Measurements from ENCODE around the gene RUVBL2. TPM values are rescaled to one million over a fixed set of nuclear protein-coding genes. Genes with fewer than 3 reads are reported as not detected.
"Not testable (repeated sequence)": the region's sequence is repeated elsewhere in the genome, so short reads cannot be mapped to it uniquely, and the experiment has no call there.

RUVBL2 gene
- total and polyA plus RNA-seq, 2 of the 4 experiments (the other 2 are of a cell fraction), result 196 to 391 TPM

DNA sequence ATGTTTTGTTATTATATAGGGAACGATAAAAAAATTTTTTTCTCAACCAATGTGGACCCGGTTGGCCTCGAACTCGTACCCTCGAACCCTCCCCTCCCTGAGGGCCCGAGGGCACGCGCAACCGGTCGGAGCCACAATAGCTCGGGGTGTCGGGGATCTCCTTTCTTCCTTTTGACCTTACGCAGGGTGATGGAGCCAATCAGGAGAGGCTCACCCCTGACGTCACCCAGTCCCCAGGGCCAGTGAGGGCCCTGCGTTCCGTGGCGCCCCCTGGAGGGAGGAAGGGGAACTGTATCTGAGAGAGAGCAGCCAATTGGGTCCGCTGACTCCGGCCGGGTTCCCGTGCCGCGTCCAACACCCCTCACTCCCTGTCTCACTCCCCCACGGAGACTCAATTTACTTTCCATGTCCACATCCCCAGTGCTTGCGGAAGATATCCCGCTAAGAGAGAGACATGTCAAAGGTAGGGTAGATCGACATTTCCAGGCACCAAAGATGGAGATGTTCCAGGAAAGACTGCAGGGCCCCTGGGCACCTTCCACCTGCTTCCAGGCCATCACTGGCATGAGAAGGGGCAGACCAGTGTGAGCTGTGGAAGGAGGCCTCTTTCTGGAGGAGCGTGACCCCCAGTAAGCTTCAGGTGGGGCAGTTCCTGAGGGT lies 38.1 kb downstream of the RUVBL2 start, which contains the start of gene CGB2:
CGB2 (plus strand) TSS at position 249 of the 660 bp plus-strand sequence; CDS start at position 455, 206 bp downstream.
- WGBS, 2 experiments (ENCODE audit: extremely low coverage in 2 of 2, insufficient read length in 1 of 2), result no CpG with 5 or more reads among the region's 28 CpGs
- H3K36me3 ChIP-seq (ENCODE audit: control insufficient read depth, insufficient read depth, low read length), result not testable (repeated sequence)

More for the DNA sequence above, 38.1 kb downstream of the RUVBL2 start, which contains the start of gene CGB2:
- dilution Hi-C loops (cut with HindIII; ENCODE audit: low sequenced_read_pairs, unreplicated experiment); H2AK9ac ChIP-seq (replicated peaks; ENCODE audit: low read depth, low read length, poor library complexity); in situ Hi-C loops (cut with MboI; ENCODE audit: low sequenced_read_pairs); H3K27ac ChIP-seq (ENCODE audit: insufficient read depth, low read length); H3K27me3 ChIP-seq (ENCODE audit: control insufficient read depth, insufficient read depth, low read length); H3K9me1 ChIP-seq (ENCODE audit: insufficient read depth, low read length); H3K4ac ChIP-seq (ENCODE audit: low read depth, low read length); DNase-seq; H4K8ac ChIP-seq (ENCODE audit: low read depth in 2 of 2, low read length in 2 of 2); intact Hi-C loops (cut with micrococcal nuclease); H3K56ac ChIP-seq (ENCODE audit: extremely low read depth, insufficient read depth, low read length); POLR2A ChIA-PET (ENCODE audit: unreplicated experiment); H3K23ac ChIP-seq (ENCODE audit: low read depth, low read length); H2BK20ac ChIP-seq (ENCODE audit: low read depth, low read length); H3K4me3 ChIP-seq (ENCODE audit: insufficient read depth, low read depth, low read length); H2BK15ac ChIP-seq (ENCODE audit: low read depth, low read length); H3K4me2 ChIP-seq (ENCODE audit: low read depth, low read length); H2AK5ac ChIP-seq (ENCODE audit: low read depth, low read length); H3K9ac ChIP-seq (ENCODE audit: low read depth, low read length); H3K18ac ChIP-seq (ENCODE audit: low read depth, low read length); H3K14ac ChIP-seq (replicated peaks; ENCODE audit: low read depth, low read length); H2BK120ac ChIP-seq (ENCODE audit: low read depth, low read length); ATAC-seq (ENCODE audit: low read depth); H4K20me1 ChIP-seq (ENCODE audit: insufficient read depth, low read length); H3K4me1 ChIP-seq (ENCODE audit: control insufficient read depth, insufficient read depth, low read length); BruUV-seq (replicated peaks); H4K5ac ChIP-seq (ENCODE audit: low read depth, low read length); H2BK5ac ChIP-seq (ENCODE audit: low read depth, low read length, poor library complexity, severe bottlenecking); H2AFZ ChIP-seq (replicated peaks; ENCODE audit: low read length, poor library complexity); H4K91ac ChIP-seq (ENCODE audit: insufficient read depth, low read depth, low read length); H3K9me3 ChIP-seq (ENCODE audit: control insufficient read depth, insufficient read depth, low read length); H3K79me1 ChIP-seq (ENCODE audit: low read depth in 1 of 2, low read length in 2 of 2); CTCF ChIA-PET: not testable (repeated sequence)
- TF ChIP-seq, protein P1, sequence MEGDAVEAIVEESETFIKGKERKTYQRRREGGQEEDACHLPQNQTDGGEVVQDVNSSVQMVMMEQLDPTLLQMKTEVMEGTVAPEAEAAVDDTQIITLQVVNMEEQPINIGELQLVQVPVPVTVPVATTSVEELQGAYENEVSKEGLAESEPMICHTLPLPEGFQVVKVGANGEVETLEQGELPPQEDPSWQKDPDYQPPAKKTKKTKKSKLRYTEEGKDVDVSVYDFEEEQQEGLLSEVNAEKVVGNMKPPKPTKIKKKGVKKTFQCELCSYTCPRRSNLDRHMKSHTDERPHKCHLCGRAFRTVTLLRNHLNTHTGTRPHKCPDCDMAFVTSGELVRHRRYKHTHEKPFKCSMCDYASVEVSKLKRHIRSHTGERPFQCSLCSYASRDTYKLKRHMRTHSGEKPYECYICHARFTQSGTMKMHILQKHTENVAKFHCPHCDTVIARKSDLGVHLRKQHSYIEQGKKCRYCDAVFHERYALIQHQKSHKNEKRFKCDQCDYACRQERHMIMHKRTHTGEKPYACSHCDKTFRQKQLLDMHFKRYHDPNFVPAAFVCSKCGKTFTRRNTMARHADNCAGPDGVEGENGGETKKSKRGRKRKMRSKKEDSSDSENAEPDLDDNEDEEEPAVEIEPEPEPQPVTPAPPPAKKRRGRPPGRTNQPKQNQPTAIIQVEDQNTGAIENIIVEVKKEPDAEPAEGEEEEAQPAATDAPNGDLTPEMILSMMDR (conservative IDR thresholded peaks at IDR 0.05; ENCODE audit: low read depth, low read length), result peak; percentile 15; the same call in 1 of the 2 replicates

Measured in IMR-90 (cell line).